Gastroesophageal sphincter (tissue), 4 donors: Measurements from ENCODE around the gene SCN1A. TPM values are rescaled to one million over a fixed set of nuclear protein-coding genes. Genes with fewer than 3 reads are reported as not detected.
A peak's percentile ranks its signal among the peaks of the same experiment; 100 is the strongest.

ENCODE experiments used
- ATAC-seq: fragments of 150-250 bp; one replicate; pipeline ENCODE4 v1.9.1; 2016; ENCODE audit warnings: mild to moderate bottlenecking, moderate library complexity
- H3K27ac ChIP-seq, 4 donors: fragments of 200-600 bp; sonication (generic) in 3 of 4; 1 replicate in 3 of 4; 2 replicates in 1 of 4; pipeline ENCODE4 v1.5.1; 2016 to 2019
- H3K27me3 ChIP-seq: fragments of 200-600 bp; sonication (generic); one replicate; pipeline ENCODE4 v1.5.1; 2019
- H3K36me3 ChIP-seq, 2 donors: fragments of 200-600 bp; sonication (generic); one replicate each; pipeline ENCODE4 v1.5.1; 2019; ENCODE audit warnings: control low read depth in 1 of 2
- H3K4me1 ChIP-seq, 3 donors: fragments of 200-600 bp; sonication (generic); 1 replicate in 2 of 3; 2 replicates in 1 of 3; pipeline ENCODE4 v1.5.1; 2016 to 2019; ENCODE audit warnings: control low read depth in 2 of 3
- H3K4me3 ChIP-seq, 2 donors: fragments of 200-600 bp; sonication (generic); one replicate each; pipeline ENCODE4 v1.5.1; 2019; ENCODE audit warnings: mild to moderate bottlenecking in 1 of 2, moderate library complexity in 1 of 2
- H3K9me3 ChIP-seq, 3 donors: fragments of 200-600 bp; sonication (generic); one replicate each; pipeline ENCODE4 v1.5.1; 2017 to 2019; ENCODE audit warnings: control low read depth in 2 of 3
- CTCF ChIP-seq, 4 experiments: fragments of 200-600 bp in 2 of 4; fragments of 450-650 bp in 2 of 4; sonication (generic) in 1 of 4; IDR thresholded peaks; one replicate each; pipeline ENCODE4 v1.5.1; 2017 to 2019; ENCODE audit warnings: antibody characterized with exemption in 4 of 4, mild to moderate bottlenecking in 2 of 4, moderate library complexity in 2 of 4
- EP300 ChIP-seq: sonication (generic); formaldehyde crosslinking; IDR thresholded peaks from one replicate; pipeline ENCODE4 v1.6.1; 2017; ENCODE audit warnings: antibody characterized with exemption, mild to moderate bottlenecking
- POLR2A ChIP-seq, 2 donors: fragments of 450-650 bp; IDR thresholded peaks; one replicate each; pipeline ENCODE4 v1.6.1; 2017; ENCODE audit warnings: antibody characterized with exemption in 2 of 2, mild to moderate bottlenecking in 2 of 2, moderate library complexity in 1 of 2
- POLR2AphosphoS5 ChIP-seq: sonication (generic); formaldehyde crosslinking; IDR thresholded peaks from one replicate; pipeline ENCODE4 v1.6.1; 2017; ENCODE audit warnings: antibody characterized with exemption
- WGBS, 2 donors: methylation state at CpG; one replicate each; pipeline ENCODE4 v1.1.5; 2018; ENCODE audit warnings: low coverage in 1 of 2; 5-methylcytosine and 5-hydroxymethylcytosine counted together
- total RNA-seq, 4 donors: library from RNA; depleted of rRNA; stranded (reverse); fragments of >200 nt; gene quantifications; one replicate each; pipeline ENCODE4 v1.1.0, GENCODE V29; 2016

SCN1A gene
- total RNA-seq = under 1 TPM in 2 of 4 donors, not detected in 2; 0.05 to 0.08 TPM

- H3K4me1 ChIP-seq = no peaks in the 10 kb centered on the region
- TF ChIP-seq CTCF (IDR thresholded peaks at IDR 0.05) (peak; percentile 44 to 67 (median 45)), POLR2A (IDR thresholded peaks at IDR 0.05) (no peak)
- H3K4me3 ChIP-seq = no peak within 1 kb of the TSS
- WGBS, 2 donors = 4 to 7% methylated on average over 5 to 6 of the region's 7 CpGs
- H3K27ac ChIP-seq = no peak within 1 kb of the TSS
- H3K27me3 ChIP-seq = peaks cover 7% of the 10 kb centered on the region
- H3K9me3 ChIP-seq = no peaks in the 10 kb centered on the region
- ATAC-seq = no peak
- no peaks in the 10 kb centered on the region for H3K36me3 ChIP-seq
Observed at GRCh38 chr2:166127217-166128155, at the start of gene SCN1A. TSS of gene SCN1A (minus strand) at chr2:166128020. CDS start at chr2:166073621, 54,399 bp downstream.

GRCh38 chr2:166173263-166173662, 45.4 kb upstream of the SCN1A start:
- Histone ChIP-seq H3K27ac (no peak overlapping the region), H3K27me3 (no peaks in the 10 kb centered on the region), H3K4me3 (no peak overlapping the region), H3K36me3 (no peaks in the 10 kb centered on the region), H3K9me3 (no peaks in the 10 kb centered on the region), H3K4me1 (no peaks in the 10 kb centered on the region)
- WGBS, 2 donors = 71 to 75% methylated on average over 2 of the region's 2 CpGs
- no peak for ATAC-seq
- no peak for TF ChIP-seq EP300
- no peak for TF ChIP-seq POLR2A (IDR thresholded peaks at IDR 0.05)
- TF ChIP-seq POLR2AphosphoS5 = no peak
- TF ChIP-seq CTCF (IDR thresholded peaks at IDR 0.05) = no peak

- no peaks in the 10 kb centered on the region for H3K27me3 ChIP-seq
- 25 to 100% methylated on average over 1 to 3 of the region's 3 CpGs for WGBS, 2 donors
- no peaks in the 10 kb centered on the region for H3K9me3 ChIP-seq
- no peaks in the 10 kb centered on the region for H3K4me1 ChIP-seq
- TF ChIP-seq POLR2AphosphoS5 = no peak
- TF ChIP-seq CTCF (IDR thresholded peaks at IDR 0.05) = no peak
- no peak for TF ChIP-seq EP300
- TF ChIP-seq POLR2A (IDR thresholded peaks at IDR 0.05) = no peak
- H3K4me3 ChIP-seq = no peak overlapping the region
- H3K27ac ChIP-seq = no peak overlapping the region
- no peaks in the 10 kb centered on the region for H3K36me3 ChIP-seq
- ATAC-seq = no peak
Observed at GRCh38 chr2:166171216-166171615, 43.4 kb upstream of the SCN1A start.

- no peaks in the 10 kb centered on the region for H3K4me1 ChIP-seq
- 81 to 100% methylated on average over 2 of the region's 2 CpGs for WGBS, 2 donors
Observed at GRCh38 chr2:166170356-166170755, 42.5 kb upstream of the SCN1A start.

More at GRCh38 chr2:166170356-166170755, 42.5 kb upstream of the SCN1A start:
- no peak overlapping the region for H3K27ac ChIP-seq
- ATAC-seq = no peak
- no peaks in the 10 kb centered on the region for H3K9me3 ChIP-seq
- H3K36me3 ChIP-seq = no peaks in the 10 kb centered on the region
- H3K27me3 ChIP-seq = no peaks in the 10 kb centered on the region
- no peak overlapping the region for H3K4me3 ChIP-seq
- no peak for TF ChIP-seq CTCF (IDR thresholded peaks at IDR 0.05)
- TF ChIP-seq EP300 = no peak
- no peak for TF ChIP-seq POLR2AphosphoS5
- no peak for TF ChIP-seq POLR2A (IDR thresholded peaks at IDR 0.05)
